ENCODE measurements around the gene NINJ2.
"Not testable (repeated sequence)": the region's sequence is repeated elsewhere in the genome, so short reads cannot be mapped to it uniquely, and the experiment has no call there.

Gene NINJ2, protein sequence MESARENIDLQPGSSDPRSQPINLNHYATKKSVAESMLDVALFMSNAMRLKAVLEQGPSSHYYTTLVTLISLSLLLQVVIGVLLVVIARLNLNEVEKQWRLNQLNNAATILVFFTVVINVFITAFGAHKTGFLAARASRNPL

DNA sequence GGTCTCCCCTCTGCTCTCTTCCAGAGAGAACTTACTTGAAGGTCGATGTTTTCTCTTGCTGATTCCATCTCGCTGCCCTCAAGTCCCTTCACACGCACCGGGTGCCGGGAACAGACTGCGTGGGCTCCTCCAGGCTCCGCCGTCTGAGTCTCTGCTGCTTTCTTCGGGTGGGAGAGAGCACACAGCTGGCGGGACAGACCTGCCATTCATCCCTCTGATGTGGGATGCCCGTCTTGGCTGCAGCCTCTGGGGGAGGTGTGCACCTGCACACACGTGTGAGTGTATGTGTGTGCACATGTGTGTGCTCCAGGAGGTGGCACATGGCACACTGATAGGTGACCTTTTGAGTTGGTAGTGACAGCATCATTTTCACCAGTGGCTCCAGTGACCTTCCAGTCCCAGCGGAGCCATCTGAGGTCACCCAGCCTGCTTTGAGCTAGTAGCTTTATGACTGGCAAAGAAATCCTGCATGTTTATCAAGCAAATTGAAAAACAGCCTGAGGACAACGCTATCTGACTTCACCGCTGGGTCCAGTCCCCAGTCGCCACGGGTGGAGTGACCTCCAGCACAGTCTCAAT, at the start of gene NINJ2:
Gene NINJ2 (minus strand): TSS at position 153 of the 579 bp plus-strand sequence. CDS start 85 bp downstream, at position 68.
- no peak for DNase-seq

DNA sequence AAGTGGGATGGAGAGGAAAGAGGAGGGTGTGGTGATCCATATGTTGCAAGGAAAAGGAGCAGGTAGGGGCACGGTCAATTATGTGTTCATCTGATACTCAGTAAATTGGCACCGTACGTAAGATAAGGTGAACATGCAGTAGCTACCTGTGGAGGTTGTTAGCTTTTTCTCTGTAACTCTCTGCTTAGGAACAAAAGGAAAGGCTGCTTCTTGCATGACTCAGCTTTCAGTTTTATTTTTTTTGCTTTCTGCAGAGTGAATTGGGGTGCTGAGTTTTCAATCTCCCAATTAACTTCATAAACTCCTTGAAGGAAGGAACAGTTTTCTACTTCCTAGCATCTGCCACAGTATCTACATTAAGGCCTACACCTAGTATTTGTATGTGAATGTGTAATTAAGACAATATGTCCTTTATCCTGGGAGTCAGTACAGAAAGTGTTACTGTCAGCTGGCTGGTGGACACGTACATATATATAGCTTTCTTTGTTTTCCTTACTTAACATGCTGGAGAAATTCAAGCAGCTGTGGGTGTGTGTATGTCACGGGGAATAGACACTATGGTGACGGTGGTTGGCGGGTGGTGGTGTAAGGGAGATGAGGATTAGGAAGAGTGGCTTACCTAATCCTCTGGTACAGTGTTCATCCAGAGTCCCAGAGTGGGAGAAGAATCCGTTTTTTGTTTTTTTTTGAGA, 49.1 kb upstream of the NINJ2 start:
- peak; percentile 89 for DNase-seq

DNA sequence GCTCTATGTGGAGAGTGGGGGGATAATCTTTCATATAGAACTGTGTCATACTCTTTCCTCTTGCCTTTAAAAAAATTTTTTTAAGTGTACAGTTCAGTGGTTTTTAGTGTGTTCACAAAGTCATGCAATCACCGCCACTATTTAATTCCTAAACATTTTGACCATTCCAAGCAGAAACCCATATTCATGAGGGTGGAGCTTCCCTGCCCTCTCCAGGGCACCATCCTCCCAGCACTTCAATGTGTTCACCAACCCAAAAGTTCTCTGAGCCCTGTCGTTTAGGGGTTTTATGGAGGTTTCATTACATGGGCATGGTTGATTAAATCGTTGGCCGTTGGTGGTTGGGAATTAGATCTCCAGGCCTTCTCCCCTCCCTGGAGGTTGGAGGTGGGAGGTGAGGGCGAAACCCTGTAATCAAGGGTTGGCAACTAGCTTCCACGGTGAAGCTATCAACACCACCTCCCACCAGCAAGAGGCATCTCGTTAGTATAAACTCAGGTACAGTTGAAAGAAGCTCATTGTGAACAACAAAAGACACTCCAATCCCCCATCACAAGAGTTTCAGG, 46.3 kb upstream of the NINJ2 start:
- no peak for DNase-seq

DNA sequence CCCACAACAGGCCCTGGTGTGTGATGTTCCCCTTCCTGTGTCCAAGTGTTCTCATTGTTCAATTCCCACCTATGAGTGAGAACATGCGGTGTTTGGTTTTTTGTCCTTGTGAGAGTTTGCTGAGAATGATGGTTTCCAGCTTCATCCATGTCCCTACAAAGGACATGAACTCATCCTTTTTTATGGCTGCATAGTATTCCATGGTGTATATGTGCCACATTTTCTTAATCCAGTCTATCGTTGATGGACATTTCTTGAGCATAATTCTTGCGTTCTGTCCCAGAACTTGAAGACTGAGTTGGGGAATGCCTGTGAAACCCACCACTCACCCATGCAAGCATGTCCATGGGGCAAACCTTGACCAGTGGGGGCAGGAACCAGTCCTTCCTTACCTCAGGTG, 44.8 kb upstream of the NINJ2 start:
- not testable (repeated sequence) for DNase-seq

DNA sequence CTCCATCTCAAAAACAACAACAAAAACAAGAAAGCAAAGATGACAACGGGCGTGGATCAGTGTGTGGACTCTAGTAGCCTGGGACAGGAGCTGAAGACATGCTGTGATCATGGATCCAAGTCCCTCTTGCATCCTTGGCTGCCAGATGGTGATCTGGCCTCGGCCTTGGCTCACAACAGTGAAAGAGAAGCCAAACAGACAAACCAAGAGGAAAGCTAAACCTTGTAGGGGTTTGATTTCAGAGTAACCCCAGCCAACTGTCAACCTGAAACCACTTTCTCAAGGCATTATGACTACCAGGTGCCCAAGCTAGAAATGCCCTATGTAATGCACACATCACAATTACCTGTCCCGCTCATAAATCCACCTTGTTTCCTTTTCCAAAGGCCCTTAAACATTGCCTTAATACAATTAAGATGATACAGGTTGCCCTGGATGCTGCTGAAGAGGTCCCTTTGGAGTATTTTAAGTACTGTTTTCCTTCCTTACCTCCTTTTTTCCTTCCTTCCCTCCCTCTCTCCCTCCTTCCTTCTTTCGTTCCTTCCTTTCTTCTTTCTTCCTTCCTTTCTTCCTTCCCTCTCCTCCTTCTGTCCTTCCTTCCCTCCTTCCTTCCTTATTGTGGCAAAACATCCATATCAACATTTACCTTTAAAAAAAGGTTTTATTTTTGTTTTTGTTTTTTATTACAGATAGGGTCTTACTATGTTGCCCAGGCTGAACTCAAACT, 41.4 kb upstream of the NINJ2 start:
- peak; percentile 62 for DNase-seq

DNA sequence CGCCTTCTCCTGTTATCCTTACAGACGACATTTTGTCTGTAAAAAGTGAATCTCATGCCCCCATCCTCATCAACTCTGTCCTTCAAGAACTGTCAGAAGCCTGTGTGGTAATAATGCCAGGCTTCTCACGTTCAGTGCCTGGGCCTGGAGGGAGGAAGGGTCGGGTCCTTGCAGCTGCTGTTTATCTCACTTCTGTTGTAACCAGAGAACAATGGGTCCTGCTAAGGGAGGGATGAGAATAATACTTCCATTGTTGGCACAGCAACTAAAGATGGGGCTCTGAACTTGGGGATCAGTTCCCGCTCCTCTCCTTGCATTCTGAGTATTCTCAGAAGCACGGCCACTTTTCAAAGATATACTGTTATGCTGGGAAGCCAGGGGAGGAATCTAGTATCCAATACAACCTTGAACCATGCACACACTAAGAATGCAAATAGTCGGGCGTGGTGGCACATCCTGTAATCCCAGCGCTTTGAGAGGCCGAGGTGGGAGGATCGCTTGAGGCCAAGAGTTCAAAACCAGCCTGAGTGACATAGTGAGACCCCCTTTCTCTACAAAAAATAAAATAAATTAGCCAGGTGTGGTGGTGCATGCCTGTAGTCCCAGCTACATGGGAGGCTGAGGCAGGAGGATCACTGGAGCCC, 38.8 kb upstream of the NINJ2 start:
- no peak for DNase-seq

DNA sequence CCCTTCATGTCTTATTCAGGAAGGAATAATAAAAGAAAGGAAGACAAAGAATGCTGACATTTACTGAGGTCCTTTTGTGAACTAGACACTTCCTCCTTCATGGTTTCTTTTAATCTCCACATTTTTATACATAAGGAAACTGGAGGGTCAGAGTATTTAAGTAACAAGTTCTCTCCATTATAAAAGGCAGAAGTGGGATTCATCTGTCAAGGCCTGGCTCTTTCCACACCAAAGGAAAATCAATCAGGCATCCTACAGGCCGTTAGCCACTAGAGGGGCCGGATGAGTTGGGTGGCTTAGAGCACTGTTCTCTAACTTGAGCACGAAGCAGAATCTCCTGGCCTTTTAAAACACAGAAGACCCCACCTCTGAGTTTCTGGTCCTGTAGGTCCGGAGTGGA, 36.8 kb upstream of the NINJ2 start:
- no peak for DNase-seq

DNA sequence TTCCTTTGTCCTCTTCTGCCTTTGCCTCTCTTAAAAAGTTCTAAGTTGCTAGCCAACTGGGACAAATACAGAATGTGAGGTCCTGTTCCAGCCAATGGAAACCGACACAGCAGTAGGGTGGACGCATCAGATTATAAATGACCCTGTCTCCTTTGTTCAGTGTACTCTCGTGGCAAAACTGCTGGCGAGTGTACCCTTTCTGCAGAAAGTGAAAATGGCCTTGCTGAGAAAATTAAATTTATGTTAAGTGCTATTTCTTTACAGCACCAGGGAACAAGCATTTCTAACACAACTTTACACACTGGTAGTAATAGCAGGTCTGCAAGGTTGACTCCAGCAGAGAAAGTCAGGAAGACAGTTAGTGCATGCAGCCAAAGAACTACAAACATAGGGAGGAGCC, 35.0 kb upstream of the NINJ2 start:
- not testable (repeated sequence) for DNase-seq

DNA sequence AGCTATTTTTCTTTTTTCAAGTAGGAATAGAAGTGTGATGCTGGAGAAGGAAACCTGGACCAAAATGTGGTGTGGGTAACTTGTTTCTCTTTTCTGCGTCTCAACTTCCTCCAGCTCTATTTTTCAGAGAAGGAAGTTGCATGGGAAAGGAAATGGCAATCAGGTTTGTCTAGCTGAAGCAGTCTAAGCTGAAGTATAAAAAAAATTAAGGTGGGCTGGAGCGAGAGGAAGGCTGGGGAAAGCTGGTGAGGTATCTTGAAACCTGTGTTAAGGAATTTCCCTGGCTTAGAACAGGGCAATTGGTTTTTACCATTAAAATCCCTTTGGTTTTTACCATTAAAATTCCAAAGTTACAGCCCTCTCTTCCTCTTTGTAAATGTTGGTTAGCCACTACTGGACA, 34.2 kb upstream of the NINJ2 start:
- DNase-seq, result no peak

DNA sequence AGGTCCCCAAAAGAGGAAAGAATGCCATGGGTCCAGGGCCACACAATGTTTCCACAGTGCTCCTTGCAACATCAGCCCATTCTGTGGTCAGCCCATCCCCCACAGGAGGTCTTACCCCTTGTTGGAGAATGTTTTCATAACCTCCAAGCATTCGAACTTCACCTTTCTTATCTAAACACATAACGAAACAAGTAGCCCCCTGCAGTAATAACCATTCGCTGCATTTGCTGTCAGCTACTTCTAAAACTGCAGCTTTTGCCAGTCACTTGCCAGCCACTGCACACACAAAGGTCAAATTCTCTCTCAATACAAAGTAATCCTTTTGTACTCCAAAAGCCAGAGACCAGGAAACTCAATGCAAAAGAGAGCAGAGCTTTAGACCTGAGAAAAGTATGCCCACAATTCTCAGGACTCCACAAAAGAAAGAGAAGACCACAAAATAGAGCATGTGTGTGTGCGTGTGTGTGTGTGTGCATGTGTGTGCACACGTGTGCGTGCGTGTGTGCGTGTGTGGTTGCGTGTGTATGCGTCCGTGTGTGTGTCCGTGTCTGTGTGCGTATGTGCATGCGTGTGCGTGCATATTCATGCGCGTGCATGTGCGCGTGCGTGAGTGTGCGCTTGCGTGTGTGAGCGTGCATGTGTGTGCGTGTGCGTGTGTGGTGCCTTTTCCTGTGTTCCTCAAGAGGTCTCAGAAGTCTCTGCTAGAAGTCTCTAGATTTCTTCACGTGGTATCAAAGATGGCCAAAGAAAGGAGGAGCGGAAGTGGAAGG, 31.7 kb upstream of the NINJ2 start:
- DNase-seq, result no peak

DNA sequence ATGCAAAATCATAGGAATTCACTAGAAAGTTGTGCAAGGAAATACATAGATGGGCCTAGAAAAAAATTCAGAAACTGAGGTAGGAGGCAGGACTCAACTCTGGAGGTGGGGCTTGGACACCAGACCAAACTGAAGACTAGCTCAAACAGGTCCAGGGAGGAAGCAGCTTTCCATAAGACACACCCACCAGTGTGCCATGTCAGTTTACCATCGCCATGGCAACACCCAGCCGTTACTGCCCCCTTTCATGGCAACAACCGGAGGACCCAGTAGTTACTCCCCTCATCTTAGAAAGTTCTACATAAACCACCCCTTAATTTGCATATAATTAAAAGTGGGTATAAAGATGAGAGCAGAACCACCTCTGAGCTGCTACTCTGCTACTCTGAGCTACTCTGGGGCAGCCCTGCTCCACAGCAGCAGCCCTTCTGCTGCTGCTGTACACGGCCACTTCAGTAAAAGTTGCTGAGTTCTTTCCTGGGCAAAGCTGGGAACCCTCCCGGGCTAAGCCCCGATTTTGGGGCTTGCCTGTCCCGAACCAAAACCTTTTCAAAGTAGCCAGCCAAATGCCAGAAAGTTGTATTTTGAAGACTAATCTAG, 30.8 kb upstream of the NINJ2 start:
- no peak for DNase-seq

DNA sequence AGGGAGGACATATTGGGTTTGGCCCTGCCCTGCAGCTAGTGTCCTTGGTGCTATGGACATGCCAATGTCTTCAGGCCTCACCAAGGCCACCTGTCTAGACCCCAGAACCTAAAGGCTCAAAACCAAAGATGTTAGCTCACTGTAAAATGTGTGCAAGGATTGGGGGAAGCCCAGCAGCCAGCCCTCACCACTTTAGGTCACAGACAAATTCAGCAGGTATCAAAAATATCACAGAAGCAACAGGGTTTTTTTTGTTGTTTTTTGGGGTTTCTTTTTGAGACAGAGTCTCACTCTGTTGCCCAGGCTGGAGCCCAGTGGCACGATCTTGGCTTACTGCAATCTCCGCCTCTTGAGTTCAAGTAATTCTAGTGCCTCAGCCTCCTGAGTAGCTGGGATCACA, 29.0 kb upstream of the NINJ2 start:
- no peak for DNase-seq

DNA sequence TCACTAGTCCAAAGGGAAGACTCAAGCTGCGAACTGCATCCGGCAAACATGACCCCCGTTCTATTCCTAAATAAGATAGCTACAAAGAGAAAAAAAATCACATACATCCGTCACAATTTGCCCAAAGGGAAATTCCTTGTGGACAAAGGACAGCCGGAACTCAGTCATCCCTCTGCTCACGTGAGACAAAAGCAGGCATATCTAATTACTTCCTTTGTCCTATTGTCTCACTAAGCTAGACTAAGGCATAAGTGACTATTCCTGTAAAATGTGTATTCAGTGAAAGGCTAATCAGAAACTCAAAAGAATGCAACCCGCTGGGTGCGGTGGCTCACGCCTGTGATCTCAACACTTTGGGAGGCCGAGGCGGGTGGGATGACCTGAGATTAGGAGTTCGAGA, 27.2 kb upstream of the NINJ2 start:
- no peak for DNase-seq

DNA sequence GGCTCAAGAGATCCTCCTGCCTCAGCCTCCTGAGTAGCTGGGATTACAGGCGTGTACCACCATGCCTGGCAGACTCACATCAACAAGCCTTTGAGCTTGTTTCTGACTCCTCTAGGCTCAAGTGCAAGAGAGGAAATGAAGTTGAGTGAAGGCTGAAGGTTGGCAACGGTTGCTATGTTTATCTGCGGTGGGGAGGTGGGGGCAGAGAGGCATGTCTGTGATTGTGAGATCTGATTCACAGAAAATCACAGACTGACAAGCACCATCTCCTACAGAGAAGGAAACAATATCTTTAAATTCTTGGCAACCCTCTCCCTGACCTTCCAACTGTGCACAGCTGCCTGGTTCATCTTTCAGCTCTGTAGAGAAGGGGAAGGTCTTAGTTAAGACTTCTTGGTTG, 22.1 kb upstream of the NINJ2 start:
- DNase-seq, result peak; percentile 45

DNA sequence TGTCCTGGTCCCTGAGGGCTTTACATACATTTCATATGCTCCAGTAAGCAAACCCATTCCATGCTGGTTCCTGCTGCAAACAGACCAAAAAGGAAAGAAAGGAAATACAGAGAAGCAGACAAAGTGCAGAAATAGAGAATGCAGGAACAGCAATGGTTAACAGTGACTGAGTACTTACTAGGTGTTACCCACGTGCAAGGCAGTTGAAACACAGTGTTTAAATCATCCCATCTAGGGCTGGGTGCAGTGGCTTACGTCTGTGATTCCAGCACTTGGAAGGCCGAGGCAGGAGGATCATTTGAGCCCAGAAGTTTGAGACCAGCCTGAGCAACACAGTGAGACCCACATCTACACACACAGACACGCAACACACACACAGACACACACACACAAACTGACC, 21.2 kb upstream of the NINJ2 start:
- DNase-seq, result no peak

DNA sequence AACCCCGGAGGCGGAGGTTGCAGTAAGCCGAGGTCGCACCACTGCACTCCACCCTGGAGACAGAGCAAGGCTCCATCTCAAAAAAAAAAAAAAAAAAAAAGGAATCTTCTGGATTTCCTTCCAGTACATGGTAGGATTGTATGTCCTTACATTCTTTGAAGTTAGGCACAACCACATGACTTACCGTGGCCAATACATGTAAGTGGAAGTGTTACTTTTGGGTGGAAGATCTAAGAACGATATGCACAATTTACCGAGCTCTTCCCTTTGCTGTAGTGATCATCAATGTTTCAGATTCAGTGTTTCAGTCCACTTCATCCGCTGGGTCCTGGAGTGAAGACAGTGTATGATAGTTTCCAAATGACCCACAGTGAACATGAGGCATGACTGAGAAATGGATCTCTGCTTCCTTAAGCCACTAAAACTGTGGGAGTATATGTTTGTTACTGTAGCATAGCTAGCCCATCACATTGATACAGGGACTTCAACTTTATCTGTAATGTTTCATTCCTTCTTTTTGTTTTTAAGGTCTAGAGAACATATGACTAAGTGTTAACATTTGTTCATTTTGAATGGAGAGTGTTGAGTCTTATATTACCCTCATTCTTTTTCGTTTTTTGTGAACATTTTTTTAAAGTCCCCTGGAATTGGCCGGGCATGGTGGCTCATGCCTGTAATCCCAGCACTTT, 18.5 kb upstream of the NINJ2 start:
- DNase-seq, result no peak

DNA sequence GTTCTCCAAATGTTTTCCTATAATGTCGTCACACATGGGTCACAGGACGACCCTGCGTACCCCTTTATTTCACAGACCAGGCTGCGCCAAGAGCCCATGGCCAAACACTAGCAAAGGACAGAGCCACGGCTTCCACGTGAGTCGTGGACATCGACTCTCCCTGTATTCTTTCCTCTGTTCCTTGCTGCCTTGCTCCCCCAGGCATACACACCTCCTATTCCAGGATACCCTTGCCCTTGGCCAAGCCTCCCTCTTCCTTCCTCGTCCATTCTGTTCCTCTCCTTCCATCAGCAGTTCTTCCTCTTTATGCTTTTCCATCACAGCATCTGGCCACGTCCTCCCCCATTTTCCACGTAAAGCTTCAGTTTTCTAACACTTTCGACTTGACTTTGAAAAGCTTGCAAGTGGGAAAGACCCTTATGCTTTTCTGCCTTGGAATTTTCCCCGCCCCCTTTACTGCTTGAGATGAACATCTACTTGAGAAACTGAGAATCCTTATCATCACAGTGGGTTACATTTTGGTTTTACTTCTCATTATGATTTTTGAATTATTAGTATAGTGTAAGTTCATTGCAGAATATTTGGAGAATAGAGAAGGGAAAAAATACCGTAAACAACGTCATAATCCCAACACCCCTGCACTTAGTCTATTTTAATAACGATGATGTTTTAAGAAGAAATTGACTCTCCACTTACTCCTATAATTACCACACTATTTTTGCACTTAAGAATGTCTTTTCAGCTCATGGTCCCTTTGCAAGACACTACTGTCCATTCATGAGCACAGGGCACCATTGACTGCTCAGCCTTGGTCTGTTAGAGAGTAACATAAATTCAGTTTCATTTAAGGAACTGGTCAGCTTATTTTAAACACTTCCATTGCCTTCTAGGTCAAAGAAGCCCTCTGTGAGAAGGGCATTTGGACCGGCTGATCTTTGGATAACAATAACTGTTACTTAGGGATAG, 15.8 kb upstream of the NINJ2 start:
- DNase-seq, result no peak

DNA sequence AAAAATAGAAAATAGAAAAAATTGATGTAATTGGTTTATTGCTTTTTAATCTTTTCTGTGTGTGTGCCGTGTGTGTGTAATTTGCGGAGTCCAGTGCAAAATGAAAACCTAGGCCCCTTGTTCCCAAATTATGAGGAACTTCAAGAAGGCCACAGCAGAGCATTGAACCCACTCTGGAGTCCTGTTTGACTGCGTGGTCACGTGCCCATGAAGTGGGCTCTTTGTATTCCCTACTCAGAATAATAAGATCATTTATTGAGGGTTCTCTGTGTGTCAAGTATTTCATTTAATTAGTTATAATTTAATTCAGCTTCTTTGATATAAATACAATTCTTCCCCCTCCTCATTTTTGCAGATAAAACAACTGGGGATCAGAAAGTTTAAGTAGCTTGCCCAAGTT, 12.3 kb upstream of the NINJ2 start:
- no peak for DNase-seq

DNA sequence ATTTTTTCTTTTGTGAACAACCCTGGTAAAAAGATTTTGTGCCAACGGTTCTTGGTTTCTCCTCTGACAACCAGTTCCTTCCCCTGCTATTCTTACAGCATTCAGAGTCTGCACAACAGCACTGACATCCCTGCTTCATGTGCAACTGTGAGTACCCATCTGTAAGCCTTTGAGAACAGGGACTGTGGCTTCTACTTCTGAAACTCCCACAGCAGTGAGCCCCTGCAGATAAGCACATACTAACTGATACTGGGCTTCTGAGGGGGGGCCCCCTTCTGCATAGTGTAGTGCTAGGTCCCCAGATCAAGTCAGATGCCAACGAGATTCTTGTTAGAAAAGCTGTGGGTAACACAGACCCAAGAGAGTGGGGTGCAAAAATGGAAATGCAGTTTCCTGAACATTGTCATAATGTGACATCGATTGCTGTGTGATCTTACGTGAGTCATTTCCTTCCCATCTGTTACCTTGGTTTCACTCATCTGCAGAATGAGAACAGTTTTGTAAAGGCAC, 11.1 kb upstream of the NINJ2 start:
- DNase-seq, result no peak

DNA sequence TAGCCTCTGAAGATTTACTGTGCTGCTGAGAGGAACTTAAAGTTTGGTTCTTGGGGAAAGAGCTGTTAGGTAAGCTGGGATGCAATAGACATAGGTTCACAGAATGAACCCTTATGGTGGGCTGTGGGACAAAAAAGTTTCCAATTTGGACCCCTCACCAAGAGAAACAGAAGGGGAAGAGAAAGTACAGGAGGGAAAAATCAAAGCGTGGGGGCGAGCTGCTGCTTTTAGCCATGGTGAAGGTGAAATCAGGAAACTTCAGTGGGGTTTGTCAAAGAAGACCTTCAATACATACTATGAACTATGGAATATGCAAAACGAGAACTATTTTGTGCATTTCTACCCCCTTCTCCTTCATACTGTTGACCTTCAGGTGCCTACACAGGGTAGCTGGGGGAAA, 10.6 kb upstream of the NINJ2 start:
- no peak for DNase-seq
